Effector memory CD4-positive, alpha-beta T cell (primary cell): ENCODE measurements around the gene UHRF1.
"Not testable (repeated sequence)": the region's sequence is repeated elsewhere in the genome, so short reads cannot be mapped to it uniquely, and the experiment has no call there.

Experiments
- DNase-seq, 3 donors: peaks; one replicate each; pipeline ENCODE4 v3.0.0-alpha.2; 2020
- H3K27ac ChIP-seq: 2 replicates; pipeline ENCODE4 v1.7.0; 2013; ENCODE audit warnings: mild to moderate bottlenecking, low read length, moderate library complexity; ENCODE audit not compliant: insufficient read depth, poor library complexity, severe bottlenecking
- H3K27me3 ChIP-seq: replicated peaks from 2 replicates; pipeline ENCODE4 v1.7.0; 2013; ENCODE audit warnings: mild to moderate bottlenecking, low read length; ENCODE audit not compliant: insufficient read depth, control insufficient read depth, poor library complexity, severe bottlenecking
- H3K36me3 ChIP-seq: 2 replicates; pipeline ENCODE4 v1.7.0; 2013; ENCODE audit warnings: mild to moderate bottlenecking, low read length, moderate library complexity; ENCODE audit not compliant: control insufficient read depth, insufficient read depth
- H3K4me1 ChIP-seq: 2 replicates; pipeline ENCODE4 v1.7.0; 2013; ENCODE audit warnings: low read length, mild to moderate bottlenecking; ENCODE audit not compliant: control insufficient read depth, insufficient read depth, poor library complexity, severe bottlenecking
- H3K4me3 ChIP-seq: 2 replicates; pipeline ENCODE4 v1.7.0; 2013; ENCODE audit warnings: low read length, low read depth, mild to moderate bottlenecking; ENCODE audit not compliant: insufficient read depth, poor library complexity, severe bottlenecking
- H3K9me3 ChIP-seq: 2 replicates; pipeline ENCODE4 v1.7.0; 2013; ENCODE audit warnings: mild to moderate bottlenecking, low read length, moderate library complexity; ENCODE audit not compliant: control insufficient read depth

Gene UHRF1

DNA sequence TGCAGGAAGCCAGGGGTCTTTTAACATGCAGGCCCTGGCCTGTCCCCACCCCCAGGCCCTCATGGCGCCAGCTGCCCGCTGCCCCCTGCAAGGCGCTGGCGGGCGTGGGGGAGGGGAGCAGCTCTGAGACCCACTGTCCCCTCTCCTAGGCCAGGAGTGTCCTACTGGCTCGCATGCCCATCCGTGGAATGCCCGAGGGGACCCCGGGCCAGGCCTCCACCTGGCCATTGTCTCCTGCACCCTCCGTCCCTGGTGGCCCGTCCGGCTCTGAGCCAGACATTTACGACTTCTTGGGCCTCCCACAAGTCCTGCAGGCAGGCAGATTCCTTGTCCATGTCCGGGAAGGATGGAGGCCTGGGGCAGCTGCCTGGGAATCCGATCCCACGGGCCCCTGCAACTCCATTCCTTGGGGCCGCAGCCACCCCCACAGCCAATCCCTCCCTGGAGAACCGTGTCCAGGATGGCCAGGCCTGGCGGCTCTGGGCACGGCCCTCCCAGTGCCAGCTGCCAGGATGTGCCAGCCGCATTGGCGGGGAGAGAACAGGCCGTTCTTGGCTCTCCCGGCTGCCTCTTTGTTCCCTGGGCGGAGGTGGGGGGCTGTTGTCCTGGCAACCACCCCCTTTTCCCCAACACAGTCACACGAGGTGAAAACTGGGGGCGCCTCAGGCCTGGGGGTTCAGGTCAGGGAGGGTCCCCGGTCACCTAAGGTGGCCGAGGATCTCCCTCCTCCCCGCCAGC lies 31.4 kb upstream of the UHRF1 start:
- Histone ChIP-seq H3K9me3 (no peaks in the 10 kb centered on the region), H3K27me3 (peaks cover 3% of the 10 kb centered on the region), H3K4me3 (no peak overlapping the region), H3K4me1 (peaks cover 4% of the 10 kb centered on the region), H3K36me3 (no peaks in the 10 kb centered on the region), H3K27ac (no peak overlapping the region)
- DNase-seq = no peak

GRCh38 chr19:4878491-4878968 lies 30.8 kb upstream of the UHRF1 start:
- H3K4me3 ChIP-seq = no peak overlapping the region

GRCh38 chr19:4879041-4879440 lies 30.3 kb upstream of the UHRF1 start:
- peaks cover 3% of the 10 kb centered on the region for H3K27me3 ChIP-seq
- H3K4me3 ChIP-seq = no peak overlapping the region
- H3K9me3 ChIP-seq = no peaks in the 10 kb centered on the region
- H3K4me1 ChIP-seq = peaks cover 4% of the 10 kb centered on the region
- no peak for DNase-seq
- H3K27ac ChIP-seq = no peak overlapping the region
- no peaks in the 10 kb centered on the region for H3K36me3 ChIP-seq

More at GRCh38 chr19:4878491-4878968, 30.8 kb upstream of the UHRF1 start:
- no peak for DNase-seq
- Histone ChIP-seq H3K9me3 (no peaks in the 10 kb centered on the region), H3K4me1 (peaks cover 4% of the 10 kb centered on the region), H3K27me3 (peaks cover 3% of the 10 kb centered on the region), H3K36me3 (no peaks in the 10 kb centered on the region), H3K27ac (no peak overlapping the region)

DNA sequence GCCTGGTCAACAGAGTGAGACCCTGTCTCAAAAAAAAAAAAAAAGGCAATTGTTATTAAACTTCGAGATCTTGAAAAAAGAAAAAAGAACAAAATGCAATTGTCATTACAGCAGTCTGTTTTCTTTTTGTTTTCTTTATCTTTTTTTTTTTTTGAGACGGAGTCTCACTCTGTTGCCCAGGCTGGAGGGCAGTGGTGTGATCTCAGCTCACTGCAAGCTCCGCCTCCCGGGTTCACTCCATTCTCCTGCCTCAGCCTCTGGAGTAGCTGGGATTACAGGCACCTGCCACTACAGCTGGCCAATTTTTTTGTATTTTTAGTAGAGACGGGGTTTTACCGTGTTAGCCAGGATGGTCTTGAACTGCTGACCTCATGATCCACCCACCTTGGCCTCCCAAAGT lies 26.4 kb upstream of the UHRF1 start:
- not testable (repeated sequence) for H3K4me3 ChIP-seq, H3K4me1 ChIP-seq, H3K27ac ChIP-seq, H3K27me3 ChIP-seq, DNase-seq, H3K9me3 ChIP-seq, H3K36me3 ChIP-seq

- H3K36me3 ChIP-seq, H3K9me3 ChIP-seq, H3K4me3 ChIP-seq, DNase-seq, H3K27me3 ChIP-seq, H3K27ac ChIP-seq, H3K4me1 ChIP-seq: not testable (repeated sequence)
Measured at GRCh38 chr19:4884993-4885392, 24.3 kb upstream of the UHRF1 start.

GRCh38 chr19:4887803-4888202 lies 21.5 kb upstream of the UHRF1 start:
- not testable (repeated sequence) for H3K27me3 ChIP-seq, H3K27ac ChIP-seq, H3K36me3 ChIP-seq, DNase-seq, H3K9me3 ChIP-seq, H3K4me3 ChIP-seq, H3K4me1 ChIP-seq

DNA sequence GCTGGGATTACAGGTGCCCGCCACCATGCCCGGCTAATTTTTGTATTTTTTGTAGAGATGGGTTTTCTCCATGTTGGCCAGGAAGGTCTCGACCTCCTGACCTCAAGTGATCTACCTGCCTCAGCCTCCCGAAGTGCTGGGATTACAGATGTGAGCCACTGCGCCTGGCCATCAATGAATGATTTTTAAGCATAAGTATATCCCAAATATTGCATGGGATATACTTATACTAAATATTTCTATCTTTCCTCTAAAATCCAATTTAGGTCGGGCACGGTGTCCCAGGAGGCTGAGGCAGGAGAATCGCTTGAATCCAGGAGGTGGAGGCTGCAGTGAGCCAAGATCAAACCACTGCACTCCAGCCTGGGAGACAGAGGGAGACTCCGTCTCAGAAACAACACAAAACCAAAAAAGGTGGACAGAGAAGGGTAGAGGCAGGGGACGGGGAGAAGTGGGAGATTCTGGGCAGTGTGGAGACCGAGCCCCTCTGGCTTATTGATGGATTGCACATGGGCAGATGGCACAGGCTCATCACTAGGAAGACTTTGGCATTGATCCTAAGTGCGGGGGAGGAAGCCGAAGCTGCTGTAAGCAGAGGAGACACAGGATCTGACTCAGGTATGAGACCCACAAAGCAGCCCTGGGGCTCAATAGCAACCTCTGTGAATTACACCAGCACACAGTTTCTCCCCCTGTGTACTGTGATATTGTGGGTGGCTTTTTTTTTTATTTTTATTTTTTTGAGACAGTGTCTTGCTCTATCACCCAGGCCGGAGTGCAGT lies 20.1 kb upstream of the UHRF1 start:
- no peaks in the 10 kb centered on the region for H3K4me1 ChIP-seq
- H3K4me3 ChIP-seq = no peak overlapping the region
- no peaks in the 10 kb centered on the region for H3K27me3 ChIP-seq
- no peaks in the 10 kb centered on the region for H3K9me3 ChIP-seq
- no peak overlapping the region for H3K27ac ChIP-seq
- H3K36me3 ChIP-seq = no peaks in the 10 kb centered on the region
- DNase-seq = no peak

DNA sequence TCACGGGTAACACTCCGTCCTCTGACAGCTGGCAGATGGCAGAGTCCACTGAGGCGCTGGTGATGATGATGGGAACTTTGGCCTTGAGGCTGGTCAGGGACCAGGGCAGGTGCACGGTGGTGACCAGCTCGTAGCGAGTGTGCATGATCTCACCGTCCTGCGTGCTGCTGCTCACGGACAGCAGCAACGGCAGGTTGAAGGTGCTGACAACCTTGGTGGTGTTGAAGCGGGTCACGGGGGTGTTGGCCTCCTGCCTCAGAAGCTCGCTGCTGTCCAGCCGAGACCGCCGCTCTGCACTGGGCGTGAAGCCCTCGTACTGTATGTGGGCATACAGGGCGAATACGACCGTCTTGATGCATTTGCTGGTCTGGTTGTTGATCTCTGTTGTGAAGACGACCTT lies 18.2 kb upstream of the UHRF1 start:
- no peaks in the 10 kb centered on the region for H3K36me3 ChIP-seq
- DNase-seq = no peak
- no peaks in the 10 kb centered on the region for H3K4me1 ChIP-seq
- H3K9me3 ChIP-seq = no peaks in the 10 kb centered on the region
- H3K27ac ChIP-seq = no peak overlapping the region
- H3K27me3 ChIP-seq = no peaks in the 10 kb centered on the region
- no peak overlapping the region for H3K4me3 ChIP-seq

- H3K27ac ChIP-seq, H3K9me3 ChIP-seq, H3K36me3 ChIP-seq, H3K4me1 ChIP-seq, DNase-seq, H3K27me3 ChIP-seq, H3K4me3 ChIP-seq: not testable (repeated sequence)
Measured at GRCh38 chr19:4892962-4893361, 16.3 kb upstream of the UHRF1 start.

GRCh38 chr19:4896372-4896771 lies 12.9 kb upstream of the UHRF1 start:
- Histone ChIP-seq H3K4me3 (no peak overlapping the region), H3K9me3 (no peaks in the 10 kb centered on the region), H3K4me1 (no peaks in the 10 kb centered on the region), H3K36me3 (no peaks in the 10 kb centered on the region), H3K27me3 (no peaks in the 10 kb centered on the region), H3K27ac (no peak overlapping the region)
- no peak for DNase-seq
